A549 (cell line): Measurements from ENCODE around the gene NYAP2. TPM values are rescaled to one million over a fixed set of nuclear protein-coding genes. Genes with fewer than 3 reads are reported as not detected.

ENCODE experiments used
- ATAC-seq, 2 experiments: fragments of 200-7000 bp in 1 of 2; fragments of >200 bp in 1 of 2; cut with Nextera tagmentation in 1 of 2; cut with Tn5 transposase in 1 of 2; 3 replicates each; pipeline versions ENCODE4 v1.8.0 to v1.9.1; 2018 to 2020; ENCODE audit warnings: mild to moderate bottlenecking in 1 of 2, moderate library complexity in 1 of 2
- CTCF ChIA-PET: fragments of 300-600 bp; sonication (Branson Sonifier 250); formaldehyde crosslinking; extraction: SDS; loops from one replicate; lab custom pipeline; 2021; ENCODE audit warnings: antibody characterized with exemption, inconsistent platforms; lab: Yijun Ruan, JAX
- POLR2A ChIA-PET: fragments of 350-600 bp; formaldehyde crosslinking; extraction: SDS; loops from one replicate; lab custom pipeline; 2021; ENCODE audit warnings: antibody characterized with exemption, inconsistent platforms; lab: Yijun Ruan, JAX
- DNase-seq, 2 experiments: peaks; one replicate each; pipeline versions ENCODE4 v3.0.0 to v3.0.0-alpha.2; 2011 to 2016; ENCODE audit warnings: low read depth in 1 of 2, low spot score in 1 of 2
- FAIRE-seq: peaks from 2 replicates; lab custom pipeline; 2011; peaks lifted over from hg19 to GRCh38; lab: Jason Lieb, UNC
- H3K27ac ChIP-seq, 2 experiments: fragments of >200 bp; sonication (Bioruptor Twin); formaldehyde crosslinking; 3 replicates each; pipeline ENCODE4 v1.5.1; 2016 to 2017
- H3K4me1 ChIP-seq: fragments of >200 bp; sonication (Bioruptor Twin); formaldehyde crosslinking; 3 replicates; pipeline ENCODE4 v1.6.1; 2016
- H3K4me2 ChIP-seq: fragments of >200 bp; sonication (Bioruptor Twin); formaldehyde crosslinking; 3 replicates; pipeline ENCODE4 v1.6.1; 2016
- H3K4me3 ChIP-seq: fragments of >200 bp; sonication (Bioruptor Twin); formaldehyde crosslinking; 3 replicates; pipeline ENCODE4 v1.5.1; 2016
- H3K9me3 ChIP-seq: fragments of >200 bp; sonication (Bioruptor Twin); formaldehyde crosslinking; 3 replicates; pipeline ENCODE4 v1.6.1; 2016
- CBX8 ChIP-seq: fragments of 200-600 bp; sonication (generic); IDR thresholded peaks from 2 replicates; pipeline ENCODE4 v1.6.1; 2016
- EP300 ChIP-seq, 2 experiments: fragments of >200 bp; sonication (Bioruptor Twin); formaldehyde crosslinking; IDR thresholded peaks; 2 replicates in 1 of 2; 3 replicates in 1 of 2; pipeline ENCODE4 v1.6.1; 2016 to 2017
- MAFK ChIP-seq: fragments of 450-650 bp; IDR thresholded peaks from 2 replicates; pipeline ENCODE4 v1.6.1; 2014; ENCODE audit not compliant: partially characterized antibody
- MAZ ChIP-seq: fragments of 150-350 bp; IDR thresholded peaks from 2 replicates; pipeline ENCODE4 v1.6.1; 2014; ENCODE audit warnings: antibody characterized with exemption, low read depth, low read length, borderline replicate concordance
- MYC ChIP-seq: IDR thresholded peaks from 2 replicates; pipeline ENCODE4 v1.6.1; 2012; ENCODE audit warnings: mild to moderate bottlenecking, inconsistent platforms, low read length, improper control_type of control experiment, borderline replicate concordance
- NFE2L2 ChIP-seq: fragments of 150-350 bp; conservative IDR thresholded peaks from 2 replicates; pipeline ENCODE4 v1.6.1; 2014; ENCODE audit warnings: low read length
- REST ChIP-seq: fragments of 200-600 bp; sonication (generic); IDR thresholded peaks from 2 replicates; pipeline ENCODE4 v1.6.1; 2016; ENCODE audit warnings: antibody characterized with exemption, mild to moderate bottlenecking, moderate library complexity
- ZC3H11A ChIP-seq: fragments of 450-650 bp; IDR thresholded peaks from 2 replicates; pipeline ENCODE4 v1.6.1; 2014; ENCODE audit warnings: antibody characterized with exemption, mild to moderate bottlenecking
- WGBS: methylation state at CpG from one replicate; pipeline ENCODE4 v1.1.6; 2017; ENCODE audit errors: missing lambda C conversion rate; 5-methylcytosine and 5-hydroxymethylcytosine counted together
- polyA plus RNA-seq, 4 experiments: library from polyadenylated mRNA; depleted of rRNA in 3 of 4; stranded (reverse); fragments of >200 nt; fragmentation: RNase III in 1 of 4; extraction: RNeasy Plus Mini Kit Qiagen cat#74134 plus additional on column Dnase treatment in 1 of 4; gene quantifications; 2 replicates in 3 of 4; 3 replicates in 1 of 4; pipeline ENCODE4 v1.2.3, GENCODE V29; 2011 to 2017
- TF ChIP-seq, protein P1 (sequence below): fragments of 450-650 bp; IDR thresholded peaks from 2 replicates; pipeline ENCODE4 v1.6.1; 2014; ENCODE audit warnings: antibody characterized with exemption
- TF ChIP-seq, protein P2 (sequence below): fragments of 250-450 bp; sonication (Bioruptor Pico); IDR thresholded peaks from 2 replicates; pipeline ENCODE4 v1.5.0; 2021; ENCODE audit warnings: mild to moderate bottlenecking, moderate library complexity, borderline replicate concordance
- TF ChIP-seq, protein P3 (sequence below): IDR thresholded peaks from 2 replicates; pipeline ENCODE4 v1.6.1; 2012
- TF ChIP-seq, protein P4 (sequence below): fragments of >200 bp; sonication (Bioruptor Twin); formaldehyde crosslinking; IDR thresholded peaks from 2 replicates; pipeline ENCODE4 v1.6.1; 2016
- TF ChIP-seq, protein P5 (sequence below): IDR thresholded peaks from 2 replicates; pipeline ENCODE4 v1.6.1; 2012; ENCODE audit warnings: low read depth, borderline replicate concordance
- TF ChIP-seq, protein P6 (sequence below): fragments of 150-350 bp; IDR thresholded peaks from 2 replicates; pipeline ENCODE4 v1.6.1; 2014; ENCODE audit warnings: low read depth, mild to moderate bottlenecking, low read length

The NYAP2 gene
- polyA plus RNA-seq, 2 of the 4 experiments (the other 2 are of a cell fraction), result 0.01 TPM; not detected in 1

DNA sequence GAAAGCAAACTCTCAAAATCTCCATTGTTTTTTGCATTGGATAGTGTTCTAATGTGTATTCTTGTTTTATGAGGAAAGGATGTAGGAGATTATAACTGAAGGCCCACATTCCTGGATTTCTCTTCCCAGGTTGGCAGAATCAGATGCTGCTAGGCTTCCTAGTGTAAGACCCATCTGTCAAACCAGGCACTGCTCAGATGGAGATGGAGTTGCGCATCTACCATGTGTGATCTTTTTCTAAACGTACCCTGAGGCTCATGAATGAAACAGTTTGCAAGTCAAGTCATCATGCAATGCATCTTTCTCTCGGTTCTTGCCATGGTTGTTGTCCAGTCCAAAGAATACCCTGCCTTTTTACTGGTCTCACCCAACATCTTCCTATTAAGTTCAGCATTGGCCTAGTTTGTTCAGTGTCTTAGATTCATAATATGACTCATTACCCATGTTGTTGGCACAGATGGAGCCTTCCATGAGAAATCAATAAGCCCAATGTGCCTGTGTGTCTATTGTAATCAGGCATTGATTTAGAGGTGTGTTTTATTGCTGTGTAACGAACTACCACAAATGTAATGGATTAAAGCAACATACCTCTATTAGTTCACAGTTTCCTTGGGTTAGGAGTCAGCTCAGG lies 127.4 kb downstream of the NYAP2 start:
- H3K4me3 ChIP-seq, result no peak overlapping the region
- no peaks in the 10 kb centered on the region for H3K9me3 ChIP-seq
- no peak for TF ChIP-seq MAFK
- no peak for TF ChIP-seq NFE2L2
- no peak for TF ChIP-seq REST
- no peak for TF ChIP-seq CBX8
- no peak for TF ChIP-seq MAZ
- TF ChIP-seq, protein P1, sequence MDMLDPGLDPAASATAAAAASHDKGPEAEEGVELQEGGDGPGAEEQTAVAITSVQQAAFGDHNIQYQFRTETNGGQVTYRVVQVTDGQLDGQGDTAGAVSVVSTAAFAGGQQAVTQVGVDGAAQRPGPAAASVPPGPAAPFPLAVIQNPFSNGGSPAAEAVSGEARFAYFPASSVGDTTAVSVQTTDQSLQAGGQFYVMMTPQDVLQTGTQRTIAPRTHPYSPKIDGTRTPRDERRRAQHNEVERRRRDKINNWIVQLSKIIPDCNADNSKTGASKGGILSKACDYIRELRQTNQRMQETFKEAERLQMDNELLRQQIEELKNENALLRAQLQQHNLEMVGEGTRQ, result no peak
- CTCF ChIA-PET, result no interaction called here
- no peak overlapping the region for H3K27ac ChIP-seq
- no peak overlapping the region for H3K4me2 ChIP-seq
- H3K4me1 ChIP-seq, result no peaks in the 10 kb centered on the region
- DNase-seq (no peak), ATAC-seq (no peak), FAIRE-seq (no peak)
- POLR2A ChIA-PET, result no interaction called here
- 27% methylated on average over 4 of the region's 4 CpGs for WGBS

DNA sequence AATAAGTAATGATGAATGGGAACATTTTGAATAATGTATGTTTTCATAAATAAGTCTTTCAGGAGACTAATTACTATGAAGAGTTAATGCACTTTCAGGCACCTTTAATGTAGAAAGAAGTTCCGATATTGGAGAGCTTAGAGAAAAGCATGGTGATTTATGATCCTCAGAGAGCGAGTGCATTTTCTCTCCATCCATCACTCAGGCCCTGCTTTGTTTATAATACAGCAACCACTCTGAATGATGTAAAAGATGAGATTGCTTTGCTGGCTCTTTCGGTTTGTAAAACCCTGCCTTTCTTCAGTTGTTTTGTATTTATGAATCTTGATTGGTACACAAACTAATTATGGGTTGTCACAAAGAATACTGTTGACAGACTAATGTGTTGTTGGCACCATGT lies 132.0 kb downstream of the NYAP2 start:
- DNase-seq (no peak), FAIRE-seq (no peak), ATAC-seq (no peak)
- no peak for TF ChIP-seq MYC
- TF ChIP-seq, protein P2, sequence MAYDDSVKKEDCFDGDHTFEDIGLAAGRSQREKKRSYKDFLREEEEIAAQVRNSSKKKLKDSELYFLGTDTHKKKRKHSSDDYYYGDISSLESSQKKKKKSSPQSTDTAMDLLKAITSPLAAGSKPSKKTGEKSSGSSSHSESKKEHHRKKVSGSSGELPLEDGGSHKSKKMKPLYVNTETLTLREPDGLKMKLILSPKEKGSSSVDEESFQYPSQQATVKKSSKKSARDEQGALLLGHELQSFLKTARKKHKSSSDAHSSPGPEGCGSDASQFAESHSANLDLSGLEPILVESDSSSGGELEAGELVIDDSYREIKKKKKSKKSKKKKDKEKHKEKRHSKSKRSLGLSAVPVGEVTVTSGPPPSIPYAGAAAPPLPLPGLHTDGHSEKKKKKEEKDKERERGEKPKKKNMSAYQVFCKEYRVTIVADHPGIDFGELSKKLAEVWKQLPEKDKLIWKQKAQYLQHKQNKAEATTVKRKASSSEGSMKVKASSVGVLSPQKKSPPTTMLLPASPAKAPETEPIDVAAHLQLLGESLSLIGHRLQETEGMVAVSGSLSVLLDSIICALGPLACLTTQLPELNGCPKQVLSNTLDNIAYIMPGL, result no peak
- no peak for TF ChIP-seq ZC3H11A
- TF ChIP-seq, protein P3, sequence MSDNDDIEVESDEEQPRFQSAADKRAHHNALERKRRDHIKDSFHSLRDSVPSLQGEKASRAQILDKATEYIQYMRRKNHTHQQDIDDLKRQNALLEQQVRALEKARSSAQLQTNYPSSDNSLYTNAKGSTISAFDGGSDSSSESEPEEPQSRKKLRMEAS, result no peak
- no peak for TF ChIP-seq MAFK
- TF ChIP-seq, protein P1, result no peak
- Histone ChIP-seq H3K4me1 (no peaks in the 10 kb centered on the region), H3K4me2 (no peak overlapping the region), H3K4me3 (no peak overlapping the region), H3K27ac (no peak overlapping the region), H3K9me3 (no peaks in the 10 kb centered on the region)
- ChIA-PET CTCF (no interaction called here), POLR2A (no interaction called here)
- WGBS, result 58% methylated on average over 3 of the region's 3 CpGs

DNA sequence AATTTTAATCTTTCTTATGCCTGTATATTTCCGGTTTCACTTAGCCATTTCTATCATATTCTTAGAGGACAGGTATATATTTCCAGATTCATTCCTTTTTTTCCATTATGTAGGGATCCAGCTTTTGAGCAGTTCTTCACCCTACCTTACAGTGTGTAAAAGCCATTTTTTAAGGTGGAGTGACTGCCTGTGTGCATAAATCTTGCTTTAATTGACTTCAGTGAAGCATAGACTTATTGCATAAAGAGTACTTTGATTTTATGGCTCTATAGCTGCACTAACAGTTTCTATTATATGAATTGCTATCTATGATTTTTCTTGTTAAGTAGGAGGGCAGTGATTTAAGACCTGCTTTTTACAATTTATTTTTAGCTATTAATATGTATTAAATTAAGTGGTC lies 132.6 kb downstream of the NYAP2 start:
- ATAC-seq (no peak), DNase-seq (no peak), FAIRE-seq (no peak)
- no peaks in the 10 kb centered on the region for H3K4me1 ChIP-seq
- H3K4me2 ChIP-seq, result no peak overlapping the region
- POLR2A ChIA-PET, result no interaction called here
- H3K27ac ChIP-seq, result no peak overlapping the region
- 62% methylated on average over 1 of the region's 1 CpG for WGBS
- TF ChIP-seq, protein P4, sequence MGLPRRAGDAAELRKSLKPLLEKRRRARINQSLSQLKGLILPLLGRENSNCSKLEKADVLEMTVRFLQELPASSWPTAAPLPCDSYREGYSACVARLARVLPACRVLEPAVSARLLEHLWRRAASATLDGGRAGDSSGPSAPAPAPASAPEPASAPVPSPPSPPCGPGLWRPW, result no peak
- TF ChIP-seq, protein P5, sequence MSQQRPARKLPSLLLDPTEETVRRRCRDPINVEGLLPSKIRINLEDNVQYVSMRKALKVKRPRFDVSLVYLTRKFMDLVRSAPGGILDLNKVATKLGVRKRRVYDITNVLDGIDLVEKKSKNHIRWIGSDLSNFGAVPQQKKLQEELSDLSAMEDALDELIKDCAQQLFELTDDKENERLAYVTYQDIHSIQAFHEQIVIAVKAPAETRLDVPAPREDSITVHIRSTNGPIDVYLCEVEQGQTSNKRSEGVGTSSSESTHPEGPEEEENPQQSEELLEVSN, result no peak
- TF ChIP-seq EP300 (IDR thresholded peaks at IDR 0.05), result no peak
- TF ChIP-seq, protein P6, sequence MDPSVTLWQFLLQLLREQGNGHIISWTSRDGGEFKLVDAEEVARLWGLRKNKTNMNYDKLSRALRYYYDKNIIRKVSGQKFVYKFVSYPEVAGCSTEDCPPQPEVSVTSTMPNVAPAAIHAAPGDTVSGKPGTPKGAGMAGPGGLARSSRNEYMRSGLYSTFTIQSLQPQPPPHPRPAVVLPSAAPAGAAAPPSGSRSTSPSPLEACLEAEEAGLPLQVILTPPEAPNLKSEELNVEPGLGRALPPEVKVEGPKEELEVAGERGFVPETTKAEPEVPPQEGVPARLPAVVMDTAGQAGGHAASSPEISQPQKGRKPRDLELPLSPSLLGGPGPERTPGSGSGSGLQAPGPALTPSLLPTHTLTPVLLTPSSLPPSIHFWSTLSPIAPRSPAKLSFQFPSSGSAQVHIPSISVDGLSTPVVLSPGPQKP, result no peak
- no peaks in the 10 kb centered on the region for H3K9me3 ChIP-seq
- H3K4me3 ChIP-seq, result no peak overlapping the region
- CTCF ChIA-PET, result interaction anchor here (0.6 kb wide), 1 partner anchor 231 kb away, joined by 3 read pairs; no protein-coding TSS in a partner anchor
